Keratinocyte (primary cell): ENCODE data around the gene TNIK.

ENCODE experiments used
- CTCF ChIP-seq, 3 experiments: IDR thresholded peaks in 1 of 3; conservative IDR thresholded peaks in 1 of 3; optimal IDR thresholded peaks in 1 of 3; 2 replicates in 2 of 3; 3 replicates in 1 of 3; pipeline versions ENCODE3 to v1.5.1; 2011; ENCODE audit warnings: low read length in 3 of 3, mild to moderate bottlenecking in 3 of 3, moderate library complexity in 2 of 3, control low read depth in 1 of 3, inconsistent platforms in 1 of 3; ENCODE audit not compliant: insufficient read depth in 2 of 3; ENCODE audit errors: extremely low read depth in 1 of 3
- EZH2 ChIP-seq: IDR thresholded peaks from one replicate; pipeline ENCODE4 v1.6.1; 2012; ENCODE audit warnings: inconsistent platforms, mild to moderate bottlenecking, low read length, moderate library complexity

- TF ChIP-seq EZH2 (no peak), CTCF (optimal IDR thresholded peaks at IDR 0.05 in 1 of 3, IDR thresholded peaks at IDR 0.05 in 1 of 3, conservative IDR thresholded peaks at IDR 0.05 in 1 of 3; ENCODE audit: extremely low read depth in 1 of 3, insufficient read depth in 2 of 3, low read length in 3 of 3) (no peak)
Measured at GRCh38 chr3:171455603-171456550, 4.3 kb downstream of the TNIK start.
